HEK293 (cell line): ENCODE results near the gene MID2.

Experiments
- CTCF ChIA-PET: fragments of 350-600 bp; formaldehyde crosslinking; extraction: SDS; loops from one replicate; lab custom pipeline; 2021; ENCODE audit warnings: antibody characterized with exemption; lab: Yijun Ruan, JAX
- POLR2A ChIA-PET: fragments of 300-600 bp; formaldehyde crosslinking; extraction: SDS; loops from one replicate; lab custom pipeline; 2020; ENCODE audit warnings: antibody characterized with exemption, inconsistent platforms; lab: Yijun Ruan, JAX
- H3K27ac ChIP-seq: fragments of 200-500 bp; sonication (Bioruptor generic); 2 replicates; pipeline ENCODE4 v1.5.1; 2014; ENCODE audit warnings: low read depth, low read length, control low read depth, inconsistent platforms; ENCODE audit errors: extremely low read depth
- H3K36me3 ChIP-seq, 2 experiments: fragments of 200-500 bp in 1 of 2; sonication (Bioruptor generic) in 1 of 2; 1 replicate in 1 of 2; 2 replicates in 1 of 2; pipeline ENCODE4 v1.5.1; 2014 to 2017; ENCODE audit warnings: inconsistent platforms in 2 of 2, low read length in 2 of 2; ENCODE audit not compliant: control insufficient read depth in 2 of 2, insufficient read depth in 1 of 2
- H3K4me1 ChIP-seq: fragments of 200-500 bp; sonication (Bioruptor generic); 2 replicates; pipeline ENCODE4 v1.5.1; 2014; ENCODE audit warnings: mild to moderate bottlenecking, low read length, inconsistent platforms; ENCODE audit not compliant: control insufficient read depth, insufficient read depth
- H3K4me3 ChIP-seq: 2 replicates; pipeline ENCODE4 v1.5.1; 2011; ENCODE audit warnings: low read depth, mild to moderate bottlenecking, control low read depth, low read length, moderate library complexity
- H3K9me3 ChIP-seq: fragments of 200-500 bp; sonication (Bioruptor generic); 2 replicates; pipeline ENCODE4 v1.5.1; 2014; ENCODE audit warnings: low read depth, low read length, inconsistent platforms; ENCODE audit not compliant: control insufficient read depth, insufficient read depth
- BCL6B ChIP-seq: fragments of 450-650 bp; formaldehyde crosslinking; IDR thresholded peaks from 2 replicates; pipeline ENCODE4 v1.5.1; 2017; ENCODE audit warnings: missing biosample characterization, missing genetic modification characterization
- HOXD13 ChIP-seq: sonication (generic); formaldehyde crosslinking; IDR thresholded peaks from 2 replicates; pipeline ENCODE4 v1.8.0; 2022; ENCODE audit warnings: missing genetic modification reagents, borderline replicate concordance
- KLF10 ChIP-seq: fragments of 450-650 bp; IDR thresholded peaks from 2 replicates; pipeline ENCODE4 v1.5.1; 2018; ENCODE audit warnings: missing biosample characterization, mild to moderate bottlenecking, missing genetic modification characterization
- KLF9 ChIP-seq: fragments of 450-650 bp; formaldehyde crosslinking; IDR thresholded peaks from 2 replicates; pipeline ENCODE4 v1.5.1; 2016; ENCODE audit warnings: missing biosample characterization, missing genetic modification characterization, low read depth
- PBX3 ChIP-seq: sonication (generic); formaldehyde crosslinking; IDR thresholded peaks from 2 replicates; pipeline ENCODE4 v1.8.1; 2022; ENCODE audit warnings: mild to moderate bottlenecking, moderate library complexity, missing genetic modification reagents
- PRDM6 ChIP-seq: fragments of 450-650 bp; formaldehyde crosslinking; IDR thresholded peaks from 2 replicates; pipeline ENCODE4 v1.5.1; 2017; ENCODE audit warnings: missing biosample characterization, missing genetic modification characterization
- REST ChIP-seq: fragments of 450-650 bp; formaldehyde crosslinking; IDR thresholded peaks from 2 replicates; pipeline ENCODE4 v1.5.1; 2016; ENCODE audit warnings: missing biosample characterization, missing genetic modification characterization
- SETDB1 ChIP-seq: IDR thresholded peaks from one replicate; pipeline ENCODE4 v1.6.1; 2017; ENCODE audit warnings: mild to moderate bottlenecking, low read length, moderate library complexity, mixed read lengths; ENCODE audit not compliant: insufficient read length
- ZBTB1 ChIP-seq: fragments of 450-650 bp; formaldehyde crosslinking; IDR thresholded peaks from 2 replicates; pipeline ENCODE4 v1.5.1; 2016; ENCODE audit warnings: missing biosample characterization, missing genetic modification characterization
- ZBTB49 ChIP-seq: fragments of 450-650 bp; formaldehyde crosslinking; IDR thresholded peaks from 2 replicates; pipeline ENCODE4 v1.5.1; 2016; ENCODE audit warnings: missing biosample characterization, missing genetic modification characterization, low read depth
- ZIC2 ChIP-seq: fragments of 450-650 bp; formaldehyde crosslinking; IDR thresholded peaks from 2 replicates; pipeline ENCODE4 v1.5.1; 2016; ENCODE audit warnings: missing biosample characterization, missing genetic modification characterization
- ZNF10 ChIP-seq: fragments of 450-650 bp; formaldehyde crosslinking; IDR thresholded peaks from 2 replicates; pipeline ENCODE4 v1.5.1; 2017; ENCODE audit warnings: missing biosample characterization, missing genetic modification characterization
- ZNF155 ChIP-seq: fragments of 450-650 bp; formaldehyde crosslinking; IDR thresholded peaks from 2 replicates; pipeline ENCODE4 v1.5.1; 2016; ENCODE audit warnings: missing biosample characterization, missing genetic modification characterization
- ZNF174 ChIP-seq: fragments of 450-650 bp; formaldehyde crosslinking; IDR thresholded peaks from 2 replicates; pipeline ENCODE4 v1.5.0; 2017; ENCODE audit warnings: missing biosample characterization, mild to moderate bottlenecking, missing genetic modification characterization
- ZNF175 ChIP-seq: fragments of 450-650 bp; formaldehyde crosslinking; IDR thresholded peaks from 2 replicates; pipeline ENCODE4 v1.5.1; 2016; ENCODE audit warnings: missing biosample characterization, missing genetic modification characterization
- ZNF311 ChIP-seq: fragments of 450-650 bp; formaldehyde crosslinking; IDR thresholded peaks from 2 replicates; pipeline ENCODE4 v1.5.1; 2017; ENCODE audit warnings: missing biosample characterization, missing genetic modification characterization, borderline replicate concordance
- ZNF324 ChIP-seq: fragments of 450-650 bp; formaldehyde crosslinking; IDR thresholded peaks from 2 replicates; pipeline ENCODE4 v1.5.1; 2016; ENCODE audit warnings: missing biosample characterization, missing genetic modification characterization
- ZNF37A ChIP-seq: fragments of 450-650 bp; IDR thresholded peaks from 2 replicates; pipeline ENCODE4 v1.5.1; 2018; ENCODE audit warnings: missing biosample characterization, missing genetic modification characterization
- ZNF530 ChIP-seq: fragments of 450-650 bp; formaldehyde crosslinking; IDR thresholded peaks from 2 replicates; pipeline ENCODE4 v1.5.1; 2016; ENCODE audit warnings: low read depth, missing biosample characterization, missing genetic modification characterization
- ZNF561 ChIP-seq: fragments of 450-650 bp; IDR thresholded peaks from 2 replicates; pipeline ENCODE4 v1.5.1; 2018; ENCODE audit warnings: missing biosample characterization, missing genetic modification characterization, borderline replicate concordance
- ZNF580 ChIP-seq: fragments of 450-650 bp; formaldehyde crosslinking; IDR thresholded peaks from 2 replicates; pipeline ENCODE4 v1.5.1; 2016; ENCODE audit warnings: missing biosample characterization, missing genetic modification characterization
- ZNF600 ChIP-seq: fragments of 450-650 bp; formaldehyde crosslinking; IDR thresholded peaks from 2 replicates; pipeline ENCODE4 v1.5.1; 2016; ENCODE audit warnings: missing biosample characterization, missing genetic modification characterization
- ZNF629 ChIP-seq: fragments of 450-650 bp; formaldehyde crosslinking; IDR thresholded peaks from 2 replicates; pipeline ENCODE4 v1.5.1; 2017; ENCODE audit warnings: missing biosample characterization, missing genetic modification characterization
- ZNF658 ChIP-seq: fragments of 450-650 bp; formaldehyde crosslinking; IDR thresholded peaks from 2 replicates; pipeline ENCODE4; 2016; ENCODE audit warnings: missing biosample characterization, missing genetic modification characterization
- ZNF747 ChIP-seq: fragments of 450-650 bp; formaldehyde crosslinking; IDR thresholded peaks from 2 replicates; pipeline ENCODE4 v1.5.1; 2016; ENCODE audit warnings: missing biosample characterization, missing genetic modification characterization
- ZSCAN16 ChIP-seq: fragments of 450-650 bp; formaldehyde crosslinking; IDR thresholded peaks from 2 replicates; pipeline ENCODE4 v1.5.1; 2016; ENCODE audit warnings: missing biosample characterization, missing genetic modification characterization

The MID2 gene

GRCh38 chrX:107934262-107934661, 108.6 kb downstream of the MID2 start:
- Histone ChIP-seq H3K36me3 (no peaks in the 10 kb centered on the region), H3K4me1 (peaks cover 2% of the 10 kb centered on the region; the same call in 1 of the 2 replicates), H3K27ac (no peak overlapping the region), H3K4me3 (no peak overlapping the region), H3K9me3 (no peaks in the 10 kb centered on the region)
- ChIA-PET POLR2A (no interaction called here), CTCF (interaction anchor here (0.6 kb wide), 3 partner anchors 14 to 396 kb away, joined by 3 to 4 read pairs (median 3); no protein-coding TSS in a partner anchor)
- no peak for TF ChIP-seq BCL6B (tag by site-specific recombination)
- TF ChIP-seq ZNF600 (tag by site-specific recombination), result no peak
- peak; percentile 75 for TF ChIP-seq REST (tag by site-specific recombination)
- no peak for TF ChIP-seq ZNF155 (tag by site-specific recombination)
- no peak for TF ChIP-seq ZNF658 (tag by site-specific recombination)

GRCh38 chrX:107935200-107935599, 109.5 kb downstream of the MID2 start:
- Histone ChIP-seq H3K9me3 (no peaks in the 10 kb centered on the region), H3K36me3 (no peaks in the 10 kb centered on the region), H3K27ac (no peak overlapping the region), H3K4me1 (peaks cover 2% of the 10 kb centered on the region; the same call in 1 of the 2 replicates), H3K4me3 (no peak overlapping the region)
- ChIA-PET POLR2A (no interaction called here), CTCF (interaction anchor here (0.6 kb wide), 1 partner anchor 1073 kb away, joined by 4 read pairs; no protein-coding TSS in a partner anchor)
- TF ChIP-seq ZNF175, result no peak
- no peak for TF ChIP-seq KLF9 (tag by site-specific recombination)
- TF ChIP-seq KLF10, result peak; percentile 51; the same call in 1 of the 2 replicates
- TF ChIP-seq ZNF629 (tag by site-specific recombination), result peak; percentile 32; the same call in 1 of the 2 replicates
- no peak for TF ChIP-seq ZIC2 (tag by site-specific recombination)
- TF ChIP-seq ZNF37A (tag by site-specific recombination), result 0 out of 2 replicates have a peak, but pooled peaks have one; percentile 63
- no peak for TF ChIP-seq ZNF580 (tag by site-specific recombination)
- no peak for TF ChIP-seq ZNF174
- no peak for TF ChIP-seq ZNF530 (tag by site-specific recombination)
- no peak for TF ChIP-seq ZNF10 (tag by site-specific recombination)
- no peak for TF ChIP-seq PBX3 (CRISPR knock-in tag)
- no peak for TF ChIP-seq ZNF311
- TF ChIP-seq ZNF324 (tag by site-specific recombination), result no peak
- TF ChIP-seq PRDM6 (tag by site-specific recombination), result no peak
- no peak for TF ChIP-seq ZBTB1 (tag by site-specific recombination)
- no peak for TF ChIP-seq ZBTB49 (tag by site-specific recombination)
- TF ChIP-seq SETDB1, result no peak
- peak; percentile 65; the same call in 1 of the 2 replicates for TF ChIP-seq ZNF561 (tag by site-specific recombination)
- no peak for TF ChIP-seq ZNF747
- no peak for TF ChIP-seq HOXD13 (CRISPR knock-in tag)
- TF ChIP-seq ZSCAN16, result no peak
